ENCODE results near the gene DISP1.
A peak's percentile ranks its signal among the peaks of the same experiment; 100 is the strongest.
"Not testable (repeated sequence)": the region's sequence is repeated elsewhere in the genome, so short reads cannot be mapped to it uniquely, and the experiment has no call there.

Gene DISP1

DNA sequence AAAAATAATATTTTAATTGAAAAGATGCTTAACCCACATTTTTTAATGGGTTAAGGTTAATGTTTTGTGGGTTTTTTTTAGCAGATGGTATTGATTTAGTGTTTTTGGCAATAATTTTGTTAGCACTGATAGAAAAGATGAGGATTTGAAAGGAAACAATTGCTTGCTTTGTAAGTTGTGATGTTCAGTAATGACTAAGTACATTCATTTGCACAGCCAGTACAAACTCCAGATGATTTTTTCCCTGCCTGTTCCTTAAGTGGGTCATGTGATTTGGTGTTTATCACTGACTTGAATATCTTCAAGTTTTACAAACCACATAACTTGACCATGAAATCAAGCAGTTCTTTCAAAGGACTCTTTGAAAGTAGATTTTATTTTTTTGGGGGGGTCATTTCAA lies 15.0 kb downstream of the DISP1 start:
- TF ChIP-seq ZFX (IDR thresholded peaks at IDR 0.05; ENCODE audit: borderline replicate concordance): no peak
- TF ChIP-seq, protein P1, sequence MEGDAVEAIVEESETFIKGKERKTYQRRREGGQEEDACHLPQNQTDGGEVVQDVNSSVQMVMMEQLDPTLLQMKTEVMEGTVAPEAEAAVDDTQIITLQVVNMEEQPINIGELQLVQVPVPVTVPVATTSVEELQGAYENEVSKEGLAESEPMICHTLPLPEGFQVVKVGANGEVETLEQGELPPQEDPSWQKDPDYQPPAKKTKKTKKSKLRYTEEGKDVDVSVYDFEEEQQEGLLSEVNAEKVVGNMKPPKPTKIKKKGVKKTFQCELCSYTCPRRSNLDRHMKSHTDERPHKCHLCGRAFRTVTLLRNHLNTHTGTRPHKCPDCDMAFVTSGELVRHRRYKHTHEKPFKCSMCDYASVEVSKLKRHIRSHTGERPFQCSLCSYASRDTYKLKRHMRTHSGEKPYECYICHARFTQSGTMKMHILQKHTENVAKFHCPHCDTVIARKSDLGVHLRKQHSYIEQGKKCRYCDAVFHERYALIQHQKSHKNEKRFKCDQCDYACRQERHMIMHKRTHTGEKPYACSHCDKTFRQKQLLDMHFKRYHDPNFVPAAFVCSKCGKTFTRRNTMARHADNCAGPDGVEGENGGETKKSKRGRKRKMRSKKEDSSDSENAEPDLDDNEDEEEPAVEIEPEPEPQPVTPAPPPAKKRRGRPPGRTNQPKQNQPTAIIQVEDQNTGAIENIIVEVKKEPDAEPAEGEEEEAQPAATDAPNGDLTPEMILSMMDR (IDR thresholded peaks at IDR 0.05): no peak
- H3K27ac ChIP-seq: no peak overlapping the region

DNA sequence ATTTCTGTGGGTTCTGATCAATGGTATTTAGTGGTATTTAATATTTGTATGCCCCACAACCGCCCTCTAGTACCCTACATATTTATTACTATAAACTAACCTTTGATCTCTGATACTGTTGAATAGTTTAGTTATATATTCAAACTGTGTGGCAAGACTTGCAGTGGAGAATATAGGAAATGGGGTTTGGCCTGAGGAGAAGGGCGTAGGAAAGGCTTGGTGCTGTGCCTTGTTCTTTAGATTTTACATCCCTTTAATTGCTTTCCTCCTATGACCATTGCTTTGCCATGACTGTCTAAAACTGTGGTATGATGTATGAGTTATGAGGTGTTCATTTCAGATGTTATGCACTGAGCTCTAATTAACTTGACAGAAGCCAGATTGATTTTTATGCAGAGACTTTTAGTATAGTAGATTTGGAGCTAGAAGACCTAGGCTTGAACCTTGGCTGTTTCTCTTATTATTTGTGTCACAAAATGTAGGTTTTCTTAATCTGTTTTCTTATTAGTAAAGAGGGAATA lies 18.6 kb downstream of the DISP1 start:
- TF ChIP-seq, protein P1 (IDR thresholded peaks at IDR 0.05): no peak
- TF ChIP-seq ZFX (IDR thresholded peaks at IDR 0.05; ENCODE audit: borderline replicate concordance): no peak
- H3K27ac ChIP-seq: no peak overlapping the region

DNA sequence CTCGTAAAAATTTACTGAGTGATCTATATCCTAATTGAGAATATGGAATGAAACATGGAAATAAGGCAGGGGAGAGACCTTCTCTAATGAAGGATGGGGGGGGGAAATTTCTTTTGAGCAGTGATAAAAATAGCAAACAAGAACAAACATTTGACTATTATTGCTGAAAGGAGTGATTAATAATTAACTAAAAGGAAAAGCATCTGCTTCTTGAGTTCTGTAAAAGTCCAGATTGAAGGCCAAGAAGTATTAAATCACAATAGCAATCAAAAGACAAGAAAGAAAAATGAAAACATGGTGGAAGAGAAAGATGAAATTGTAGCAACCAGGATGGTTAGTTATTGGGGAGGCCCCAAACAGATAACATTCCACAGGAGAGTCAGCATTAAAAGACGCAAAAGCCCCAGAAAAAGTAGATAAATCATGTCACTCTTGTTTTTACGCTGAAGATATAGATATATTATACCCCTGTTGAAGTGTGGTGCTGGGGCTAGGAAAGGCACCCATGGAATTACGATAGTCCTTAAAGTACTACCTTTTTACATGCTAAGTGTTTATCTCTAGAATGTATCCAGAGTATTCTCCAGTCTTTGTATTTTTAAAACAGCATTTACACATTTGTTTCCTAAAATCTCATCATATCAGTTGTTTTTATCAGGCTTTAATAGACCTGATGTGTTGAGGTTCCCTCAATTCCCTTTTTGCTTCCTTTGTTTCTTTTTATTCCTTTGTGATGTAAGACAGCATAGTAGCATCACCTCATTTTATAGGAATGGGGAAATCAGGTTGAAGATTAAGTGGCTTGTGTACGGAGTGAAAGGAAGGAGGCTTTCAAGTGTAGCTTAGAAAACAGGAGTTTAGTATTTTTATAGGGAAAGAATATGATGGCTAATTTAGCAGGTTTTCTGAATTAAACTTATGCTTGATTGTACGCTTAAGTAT lies 28.9 kb downstream of the DISP1 start:
- TF ChIP-seq, protein P1 (IDR thresholded peaks at IDR 0.05): no peak
- no peak for TF ChIP-seq ZFX (IDR thresholded peaks at IDR 0.05; ENCODE audit: borderline replicate concordance)
- peak overlapping the region; percentile 98 for H3K27ac ChIP-seq

- peak overlapping the region; percentile 98 for H3K27ac ChIP-seq
- no peak for TF ChIP-seq ZFX (IDR thresholded peaks at IDR 0.05; ENCODE audit: borderline replicate concordance)
- TF ChIP-seq, protein P1 (IDR thresholded peaks at IDR 0.05): no peak
These were observed 29.6 kb downstream of the DISP1 start for GRCh38 chr1:222844411-222844779.

- peak overlapping the region; percentile 98 for H3K27ac ChIP-seq
- TF ChIP-seq, protein P1 (IDR thresholded peaks at IDR 0.05): no peak
- TF ChIP-seq ZFX (IDR thresholded peaks at IDR 0.05; ENCODE audit: borderline replicate concordance): no peak
These were observed 30.9 kb downstream of the DISP1 start for GRCh38 chr1:222845763-222846162.

GRCh38 chr1:222850550-222850949 lies 35.7 kb downstream of the DISP1 start:
- not testable (repeated sequence) for H3K27ac ChIP-seq

DNA sequence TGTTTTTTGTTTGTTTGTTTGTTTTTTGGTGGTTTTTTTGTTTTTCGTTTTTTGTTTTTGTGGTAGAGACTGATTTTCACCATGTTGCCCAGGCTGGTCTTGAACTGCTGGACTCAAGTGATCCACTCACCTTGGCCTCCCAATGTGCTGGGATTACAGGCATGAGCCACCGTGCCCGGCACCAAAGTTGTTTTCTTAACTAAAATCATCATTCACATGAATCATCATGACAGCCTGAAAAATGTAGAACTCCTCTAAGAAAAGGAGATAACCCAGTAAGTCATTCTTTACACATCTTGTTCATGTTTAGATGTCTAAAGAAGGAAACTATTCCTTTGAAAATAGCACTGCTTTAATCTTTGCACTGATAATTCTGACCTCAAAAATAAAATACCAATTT lies 37.5 kb downstream of the DISP1 start:
- no peak overlapping the region for H3K27ac ChIP-seq
- TF ChIP-seq, protein P1 (IDR thresholded peaks at IDR 0.05): no peak
- TF ChIP-seq ZFX (IDR thresholded peaks at IDR 0.05; ENCODE audit: borderline replicate concordance): no peak

All from 22Rv1 (cell line).